H9 (cell line): ENCODE measurements around the gene INTS7. TPM values are rescaled to one million over a fixed set of nuclear protein-coding genes. Genes with fewer than 3 reads are reported as not detected.
A peak's percentile ranks its signal among the peaks of the same experiment; 100 is the strongest.
"Not testable (repeated sequence)": the region's sequence is repeated elsewhere in the genome, so short reads cannot be mapped to it uniquely, and the experiment has no call there.

Experiments used
- DNase-seq: peaks from one replicate; pipeline ENCODE4 v3.0.0-alpha.2; 2017
- H2AFZ ChIP-seq: one replicate; pipeline ENCODE4 v1.6.1; 2013; ENCODE audit warnings: mild to moderate bottlenecking, low read length, control low read depth, moderate library complexity
- H2AK5ac ChIP-seq: 2 replicates; pipeline ENCODE4 v1.6.1; 2013; ENCODE audit warnings: low read length, control low read depth, mixed read lengths; ENCODE audit not compliant: insufficient read length
- H2BK120ac ChIP-seq: one replicate; pipeline ENCODE4 v1.6.1; 2013; ENCODE audit warnings: low read depth, mild to moderate bottlenecking, low read length, control low read depth, inconsistent platforms; ENCODE audit not compliant: poor library complexity, severe bottlenecking
- H2BK12ac ChIP-seq: 2 replicates; pipeline ENCODE4 v1.6.1; 2013; ENCODE audit warnings: low read length, control low read depth, mixed read lengths, low read depth; ENCODE audit not compliant: insufficient read length
- H2BK15ac ChIP-seq: 2 replicates; pipeline ENCODE4 v1.6.1; 2013; ENCODE audit warnings: low read depth, low read length, control low read depth
- H2BK20ac ChIP-seq: one replicate; pipeline ENCODE4 v1.6.1; 2013; ENCODE audit warnings: low read depth, mild to moderate bottlenecking, low read length, control low read depth, inconsistent platforms; ENCODE audit not compliant: poor library complexity, severe bottlenecking
- H2BK5ac ChIP-seq: 2 replicates; pipeline ENCODE4 v1.6.1; 2013; ENCODE audit warnings: low read length, control low read depth, mixed read lengths; ENCODE audit not compliant: insufficient read length
- H3K14ac ChIP-seq: 2 replicates; pipeline ENCODE4 v1.6.1; 2013; ENCODE audit warnings: low read length, control low read depth; ENCODE audit not compliant: insufficient read depth
- H3K18ac ChIP-seq: 2 replicates; pipeline ENCODE4 v1.6.1; 2013; ENCODE audit warnings: low read depth, mild to moderate bottlenecking, mixed read lengths, low read length, control low read depth; ENCODE audit not compliant: insufficient read length
- H3K23ac ChIP-seq: 2 replicates; pipeline ENCODE4 v1.6.1; 2013; ENCODE audit warnings: low read length, control low read depth, mixed read lengths, low read depth; ENCODE audit not compliant: insufficient read length
- H3K23me2 ChIP-seq: 2 replicates; pipeline ENCODE4 v1.6.1; 2013; ENCODE audit warnings: low read depth, mild to moderate bottlenecking, mixed read lengths, low read length, control low read depth; ENCODE audit not compliant: insufficient read length, poor library complexity, severe bottlenecking
- H3K27ac ChIP-seq: 2 replicates; pipeline ENCODE4 v1.5.1; 2013; ENCODE audit warnings: low read length, control low read depth, mixed read lengths, low read depth; ENCODE audit not compliant: insufficient read length
- H3K27me3 ChIP-seq: 2 replicates; pipeline ENCODE4 v1.6.1; 2013; ENCODE audit warnings: low read length, control low read depth, inconsistent platforms; ENCODE audit not compliant: insufficient read depth
- H3K4ac ChIP-seq: 2 replicates; pipeline ENCODE4 v1.6.1; 2013; ENCODE audit warnings: low read depth, mild to moderate bottlenecking, control low read depth, inconsistent platforms, low read length, moderate library complexity
- H3K4me1 ChIP-seq: 2 replicates; pipeline ENCODE4 v1.6.1; 2013; ENCODE audit warnings: low read length, control low read depth, inconsistent platforms; ENCODE audit not compliant: insufficient read depth
- H3K4me2 ChIP-seq: 2 replicates; pipeline ENCODE4 v1.6.1; 2013; ENCODE audit warnings: low read length, control low read depth, mixed read lengths; ENCODE audit not compliant: insufficient read length, insufficient read depth
- H3K56ac ChIP-seq: 2 replicates; pipeline ENCODE4 v1.6.1; 2013; ENCODE audit warnings: low read depth, mild to moderate bottlenecking, mixed read lengths, low read length, control low read depth; ENCODE audit not compliant: insufficient read length
- H3K79me1 ChIP-seq: 2 replicates; pipeline ENCODE4 v1.6.1; 2013; ENCODE audit warnings: low read depth, mild to moderate bottlenecking, moderate library complexity, low read length, control low read depth, inconsistent platforms; ENCODE audit not compliant: insufficient read depth, poor library complexity, severe bottlenecking
- H3K79me2 ChIP-seq: 2 replicates; pipeline ENCODE4 v1.6.1; 2013; ENCODE audit warnings: low read length, control low read depth, inconsistent platforms; ENCODE audit not compliant: insufficient read depth
- H3K9ac ChIP-seq: 2 replicates; pipeline ENCODE4 v1.6.1; 2013; ENCODE audit warnings: low read length, control low read depth, mixed read lengths; ENCODE audit not compliant: insufficient read length; ENCODE audit errors: extremely low read depth
- H3K9me3 ChIP-seq: one replicate; pipeline ENCODE4 v1.6.1; 2013; ENCODE audit warnings: low read depth, low read length, inconsistent platforms; ENCODE audit not compliant: control insufficient read depth
- H3T11ph ChIP-seq: one replicate; pipeline ENCODE4 v1.6.1; 2013; ENCODE audit warnings: mild to moderate bottlenecking, low read length, control low read depth, inconsistent platforms
- H4K20me1 ChIP-seq: one replicate; pipeline ENCODE4 v1.6.1; 2013; ENCODE audit not compliant: control insufficient read depth, insufficient read length, insufficient read depth
- H4K5ac ChIP-seq: 2 replicates; pipeline ENCODE4 v1.6.1; 2013; ENCODE audit warnings: low read depth, mild to moderate bottlenecking, mixed read lengths, low read length, control low read depth; ENCODE audit not compliant: insufficient read length
- H4K8ac ChIP-seq: replicated peaks from 2 replicates; pipeline ENCODE4 v1.6.1; 2013; ENCODE audit warnings: low read length, control low read depth, mixed read lengths, low read depth; ENCODE audit not compliant: insufficient read length
- H4K91ac ChIP-seq: 2 replicates; pipeline ENCODE4 v1.6.1; 2013; ENCODE audit warnings: low read depth, mild to moderate bottlenecking, moderate library complexity, mixed read lengths, low read length, control low read depth; ENCODE audit not compliant: insufficient read length
- H3K27ac Mint-ChIP-seq, 3 experiments: 2 replicates in 2 of 3; 3 replicates in 1 of 3; pipeline ENCODE4 v1.8.0; 2020 to 2021; ENCODE audit warnings: mixed read lengths in 3 of 3, mild to moderate bottlenecking in 1 of 3, moderate library complexity in 1 of 3
- H3K27me3 Mint-ChIP-seq: 2 replicates; pipeline ENCODE4 v1.8.0; 2021; ENCODE audit warnings: low read depth, mild to moderate bottlenecking, moderate library complexity, mixed read lengths
- H3K36me3 Mint-ChIP-seq, 3 experiments: 2 replicates in 2 of 3; 3 replicates in 1 of 3; pipeline ENCODE4 v1.8.0; 2020 to 2021; ENCODE audit warnings: low read depth in 3 of 3, mixed read lengths in 3 of 3; ENCODE audit not compliant: insufficient read depth in 1 of 3
- H3K4me1 Mint-ChIP-seq, 2 experiments: 2 replicates each; pipeline ENCODE4 v1.8.0; 2020; ENCODE audit warnings: mixed read lengths in 2 of 2
- H3K4me3 Mint-ChIP-seq, 2 experiments: 2 replicates in 1 of 2; 3 replicates in 1 of 2; pipeline ENCODE4 v1.8.0; 2020 to 2021; ENCODE audit warnings: mild to moderate bottlenecking in 2 of 2, mixed read lengths in 2 of 2, moderate library complexity in 1 of 2
- H3K9me3 Mint-ChIP-seq, 2 experiments: 2 replicates in 1 of 2; 3 replicates in 1 of 2; pipeline ENCODE4 v1.8.0; 2020; ENCODE audit warnings: mild to moderate bottlenecking in 2 of 2, mixed read lengths in 2 of 2, moderate library complexity in 1 of 2
- WGBS: extraction: QIAGEN DNeasy Blood & Tissue Kit; methylation state at CpG from one replicate; pipeline ENCODE4 v1.1.7; 2013; ENCODE audit warnings: missing lambda C conversion rate, low lambda C conversion rate, mixed read lengths; ENCODE audit not compliant: insufficient read length; ENCODE audit errors: extremely low coverage; 5-methylcytosine and 5-hydroxymethylcytosine counted together
- total RNA-seq: library from RNA; stranded (reverse); gene quantifications from 2 replicates; pipeline ENCODE4 v1.2.1, GENCODE V29; 2021
- TF ChIP-seq, protein P1 (sequence below): fragments of 200-600 bp; sonication (generic); conservative IDR thresholded peaks from 3 replicates; pipeline ENCODE4 v1.8.0; 2021; ENCODE audit warnings: antibody characterized with exemption, mild to moderate bottlenecking

INTS7 gene
- total RNA-seq, 1 experiment from 2014 or later, result 32.3 TPM

DNA sequence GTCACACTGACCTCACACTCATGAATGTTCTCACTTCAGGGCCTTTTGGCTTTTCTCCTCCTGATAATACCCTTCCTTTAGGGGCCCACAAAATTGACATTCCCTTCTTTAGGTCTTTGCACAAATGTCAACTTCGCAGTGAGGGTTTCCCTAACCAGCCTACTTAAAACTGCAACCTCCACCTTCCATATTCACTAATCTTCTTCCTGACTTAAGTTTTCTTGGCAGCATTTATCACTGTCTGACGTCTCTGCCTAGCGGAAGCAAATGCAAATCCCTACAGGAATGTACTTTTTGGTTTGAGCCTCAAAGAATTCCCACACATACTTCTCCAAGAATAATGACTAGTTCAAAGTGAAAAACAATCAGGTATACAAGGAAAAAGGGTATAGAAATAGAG, 32.8 kb downstream of the INTS7 start:
- H3K9me3 Mint-ChIP-seq, result no peaks in the 10 kb centered on the region
- Histone ChIP-seq H3K9me3 (no peaks in the 10 kb centered on the region), H3K4me1 (no peaks in the 10 kb centered on the region), H3T11ph (no peak overlapping the region), H3K4ac (no peak overlapping the region), H2BK120ac (no peak overlapping the region), H2AK5ac (no peak overlapping the region), H3K23me2 (no peaks in the 10 kb centered on the region), H2BK5ac (no peak overlapping the region), H4K5ac (no peak overlapping the region), H3K27ac (no peak overlapping the region), H3K23ac (no peak overlapping the region), H3K79me2 (no peaks in the 10 kb centered on the region), H3K18ac (no peak overlapping the region), H2BK12ac (no peak overlapping the region), H4K8ac (no peak overlapping the region), H4K20me1 (no peaks in the 10 kb centered on the region), H3K4me2 (no peak overlapping the region), H2BK15ac (no peak overlapping the region), H3K27me3 (no peaks in the 10 kb centered on the region), H3K9ac (no peak overlapping the region), H3K56ac (no peak overlapping the region), H2BK20ac (no peak overlapping the region), H3K14ac (no peak overlapping the region), H4K91ac (no peak overlapping the region), H2AFZ (no peak overlapping the region), H3K79me1 (no peaks in the 10 kb centered on the region)
- H3K4me3 Mint-ChIP-seq, result no peak overlapping the region
- H3K4me1 Mint-ChIP-seq, result peaks cover 12 to 14% of the 10 kb centered on the region in 2 experiments
- no peak for DNase-seq
- no peaks in the 10 kb centered on the region for H3K27me3 Mint-ChIP-seq
- peaks cover 0 to 32% (median 10%) of the 10 kb centered on the region in 3 experiments; a peak in 5 of 7 replicates for H3K36me3 Mint-ChIP-seq
- TF ChIP-seq, protein P1, sequence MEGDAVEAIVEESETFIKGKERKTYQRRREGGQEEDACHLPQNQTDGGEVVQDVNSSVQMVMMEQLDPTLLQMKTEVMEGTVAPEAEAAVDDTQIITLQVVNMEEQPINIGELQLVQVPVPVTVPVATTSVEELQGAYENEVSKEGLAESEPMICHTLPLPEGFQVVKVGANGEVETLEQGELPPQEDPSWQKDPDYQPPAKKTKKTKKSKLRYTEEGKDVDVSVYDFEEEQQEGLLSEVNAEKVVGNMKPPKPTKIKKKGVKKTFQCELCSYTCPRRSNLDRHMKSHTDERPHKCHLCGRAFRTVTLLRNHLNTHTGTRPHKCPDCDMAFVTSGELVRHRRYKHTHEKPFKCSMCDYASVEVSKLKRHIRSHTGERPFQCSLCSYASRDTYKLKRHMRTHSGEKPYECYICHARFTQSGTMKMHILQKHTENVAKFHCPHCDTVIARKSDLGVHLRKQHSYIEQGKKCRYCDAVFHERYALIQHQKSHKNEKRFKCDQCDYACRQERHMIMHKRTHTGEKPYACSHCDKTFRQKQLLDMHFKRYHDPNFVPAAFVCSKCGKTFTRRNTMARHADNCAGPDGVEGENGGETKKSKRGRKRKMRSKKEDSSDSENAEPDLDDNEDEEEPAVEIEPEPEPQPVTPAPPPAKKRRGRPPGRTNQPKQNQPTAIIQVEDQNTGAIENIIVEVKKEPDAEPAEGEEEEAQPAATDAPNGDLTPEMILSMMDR, result no peak
- H3K27ac Mint-ChIP-seq, result peak overlapping the region; percentile 0 to 70 (median 70); a peak in 5 of 7 replicates
- WGBS, result no CpG with 5 or more reads among the region's 3 CpGs

DNA sequence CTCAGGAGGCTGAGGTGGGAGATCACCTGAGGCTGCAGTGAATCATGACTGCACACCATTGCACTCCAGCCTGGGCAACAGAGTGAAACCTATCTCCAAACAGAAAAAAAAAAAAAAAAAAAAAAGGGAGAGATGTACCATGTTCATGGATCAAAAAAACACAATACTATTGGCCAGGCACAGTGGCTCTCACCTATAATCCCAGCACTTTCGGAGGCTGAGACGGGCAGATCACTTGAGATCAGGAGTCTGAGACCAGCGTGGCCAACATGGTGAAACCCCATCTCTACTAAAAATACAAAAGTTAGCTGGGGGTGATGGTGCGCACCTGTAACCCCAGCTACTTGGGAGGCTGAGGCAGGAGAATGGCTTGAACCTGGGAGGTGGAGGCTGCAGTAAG, 37.9 kb downstream of the INTS7 start:
- not testable (repeated sequence) for H3K79me1 ChIP-seq, H3K56ac ChIP-seq, H3K27ac Mint-ChIP-seq, H4K91ac ChIP-seq, H3K4me2 ChIP-seq, H3K4ac ChIP-seq, H3T11ph ChIP-seq, H3K23me2 ChIP-seq, H3K4me3 Mint-ChIP-seq, H2AFZ ChIP-seq, H2BK12ac ChIP-seq, H3K27me3 ChIP-seq, H2BK15ac ChIP-seq, H3K9ac ChIP-seq, H2AK5ac ChIP-seq, H3K23ac ChIP-seq, H2BK120ac ChIP-seq, H3K27me3 Mint-ChIP-seq, H3K27ac ChIP-seq, DNase-seq, H2BK5ac ChIP-seq, H3K4me1 ChIP-seq, H3K9me3 Mint-ChIP-seq, H2BK20ac ChIP-seq, H3K18ac ChIP-seq, H3K9me3 ChIP-seq, H4K5ac ChIP-seq, H4K8ac ChIP-seq, H3K14ac ChIP-seq, H4K20me1 ChIP-seq, H3K79me2 ChIP-seq, H3K4me1 Mint-ChIP-seq
- WGBS, result no CpG with 5 or more reads among the region's 4 CpGs
- peaks cover 4 to 46% (median 22%) of the 10 kb centered on the region in 3 experiments; a peak in 6 of 7 replicates for H3K36me3 Mint-ChIP-seq
